Keratinocyte (primary cell): ENCODE results near the gene PRDX5.

Source experiments
- EZH2 ChIP-seq: IDR thresholded peaks from one replicate; pipeline ENCODE4 v1.6.1; 2012; ENCODE audit warnings: inconsistent platforms, mild to moderate bottlenecking, low read length, moderate library complexity
- TF ChIP-seq, protein P1 (sequence below), 3 experiments: IDR thresholded peaks in 1 of 3; conservative IDR thresholded peaks in 1 of 3; optimal IDR thresholded peaks in 1 of 3; 2 replicates in 2 of 3; 3 replicates in 1 of 3; pipeline versions ENCODE3 to v1.5.1; 2011; ENCODE audit warnings: low read length in 3 of 3, mild to moderate bottlenecking in 3 of 3, moderate library complexity in 2 of 3, control low read depth in 1 of 3, inconsistent platforms in 1 of 3; ENCODE audit not compliant: insufficient read depth in 2 of 3; ENCODE audit errors: extremely low read depth in 1 of 3

DNA sequence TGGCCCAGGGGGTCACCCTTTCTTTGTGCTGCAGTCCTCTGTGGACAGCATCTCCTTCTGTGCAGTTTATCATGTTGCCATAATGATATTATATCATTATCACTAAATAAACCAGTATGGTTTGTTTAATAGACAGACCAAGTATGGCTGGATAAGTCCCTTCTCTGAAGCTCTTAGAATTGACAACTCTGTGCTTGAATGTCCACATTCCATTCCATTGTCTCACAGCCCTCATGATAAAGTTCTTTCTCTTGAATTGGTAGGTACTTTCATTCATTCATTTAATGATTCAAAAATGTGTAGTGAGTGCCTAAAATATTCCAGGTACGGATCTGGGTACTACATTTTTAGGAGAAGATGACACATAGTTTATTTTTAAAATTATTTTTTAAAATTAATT, 48.8 kb downstream of the PRDX5 start:
- TF ChIP-seq, protein P1, sequence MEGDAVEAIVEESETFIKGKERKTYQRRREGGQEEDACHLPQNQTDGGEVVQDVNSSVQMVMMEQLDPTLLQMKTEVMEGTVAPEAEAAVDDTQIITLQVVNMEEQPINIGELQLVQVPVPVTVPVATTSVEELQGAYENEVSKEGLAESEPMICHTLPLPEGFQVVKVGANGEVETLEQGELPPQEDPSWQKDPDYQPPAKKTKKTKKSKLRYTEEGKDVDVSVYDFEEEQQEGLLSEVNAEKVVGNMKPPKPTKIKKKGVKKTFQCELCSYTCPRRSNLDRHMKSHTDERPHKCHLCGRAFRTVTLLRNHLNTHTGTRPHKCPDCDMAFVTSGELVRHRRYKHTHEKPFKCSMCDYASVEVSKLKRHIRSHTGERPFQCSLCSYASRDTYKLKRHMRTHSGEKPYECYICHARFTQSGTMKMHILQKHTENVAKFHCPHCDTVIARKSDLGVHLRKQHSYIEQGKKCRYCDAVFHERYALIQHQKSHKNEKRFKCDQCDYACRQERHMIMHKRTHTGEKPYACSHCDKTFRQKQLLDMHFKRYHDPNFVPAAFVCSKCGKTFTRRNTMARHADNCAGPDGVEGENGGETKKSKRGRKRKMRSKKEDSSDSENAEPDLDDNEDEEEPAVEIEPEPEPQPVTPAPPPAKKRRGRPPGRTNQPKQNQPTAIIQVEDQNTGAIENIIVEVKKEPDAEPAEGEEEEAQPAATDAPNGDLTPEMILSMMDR (optimal IDR thresholded peaks at IDR 0.05 in 1 of 3, IDR thresholded peaks at IDR 0.05 in 1 of 3, conservative IDR thresholded peaks at IDR 0.05 in 1 of 3; ENCODE audit: extremely low read depth in 1 of 3, insufficient read depth in 2 of 3, low read length in 3 of 3): no peak
- TF ChIP-seq EZH2: no peak
